KBM-7 (cell line): ENCODE results near the gene NDUFA5.
"Not testable (repeated sequence)": the region's sequence is repeated elsewhere in the genome, so short reads cannot be mapped to it uniquely, and the experiment has no call there.

Experiments used
- DNase-seq: peaks from one replicate; pipeline ENCODE4 v3.0.0-alpha.2; 2015
- in situ Hi-C: fragments of 300-500 bp; cut with MboI; formaldehyde crosslinking; loops from 2 replicates; pipeline ENCODE4 v1.14.3; 2020; ENCODE audit warnings: low sequenced_read_pairs, low pct_unique_long_range_greater_than_20kb, mixed read lengths

NDUFA5 gene

DNA sequence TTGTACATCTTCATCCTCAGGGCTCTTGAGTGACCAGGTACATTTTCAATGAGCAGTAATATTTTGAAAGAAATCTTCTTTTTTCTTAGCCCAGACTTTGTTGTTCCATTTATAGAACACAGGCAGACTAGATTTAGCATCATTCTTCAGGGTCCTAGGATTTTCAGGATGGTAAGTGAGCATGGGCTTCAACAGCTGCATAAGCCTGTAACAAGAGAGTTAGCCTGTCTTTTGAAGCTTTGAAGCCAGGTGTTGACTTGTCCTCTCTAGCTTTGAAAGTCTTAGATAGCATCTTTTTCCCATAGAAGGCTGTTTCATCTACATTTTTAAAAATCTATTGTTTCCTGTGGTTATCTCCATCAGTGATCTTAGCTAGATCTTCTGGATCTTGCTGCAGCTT lies 4.5 kb upstream of the NDUFA5 start:
- no peak for DNase-seq
- in situ Hi-C loops: no loop called here

DNA sequence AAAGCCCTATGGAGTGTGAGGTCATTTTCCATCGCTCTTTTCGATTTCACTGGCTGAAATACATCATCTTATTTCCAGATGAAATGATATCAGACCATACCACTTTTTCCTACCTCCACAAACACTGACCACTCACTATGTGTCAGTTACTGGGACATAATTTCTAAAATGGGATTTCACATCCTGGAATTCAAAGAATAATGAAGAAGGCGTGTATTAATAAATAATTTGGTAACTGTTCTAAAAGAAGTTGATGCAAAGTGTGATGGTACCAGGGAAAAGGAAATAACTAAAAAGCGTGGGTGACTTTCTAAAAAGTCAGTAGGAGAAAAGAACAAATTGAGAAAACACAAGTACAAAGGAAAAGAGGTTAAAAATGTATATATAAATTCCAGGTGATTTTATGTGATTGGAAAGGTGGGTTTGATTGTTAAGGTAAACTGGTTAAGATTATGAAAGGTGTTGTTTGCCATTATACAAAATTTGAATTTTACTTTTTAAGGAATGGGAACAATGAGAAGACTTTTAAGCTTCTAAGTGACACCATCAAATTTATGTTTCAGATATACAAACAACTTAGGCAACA lies 764 bp upstream of the NDUFA5 start:
- no peak for DNase-seq
- in situ Hi-C loops: no loop called here

DNA sequence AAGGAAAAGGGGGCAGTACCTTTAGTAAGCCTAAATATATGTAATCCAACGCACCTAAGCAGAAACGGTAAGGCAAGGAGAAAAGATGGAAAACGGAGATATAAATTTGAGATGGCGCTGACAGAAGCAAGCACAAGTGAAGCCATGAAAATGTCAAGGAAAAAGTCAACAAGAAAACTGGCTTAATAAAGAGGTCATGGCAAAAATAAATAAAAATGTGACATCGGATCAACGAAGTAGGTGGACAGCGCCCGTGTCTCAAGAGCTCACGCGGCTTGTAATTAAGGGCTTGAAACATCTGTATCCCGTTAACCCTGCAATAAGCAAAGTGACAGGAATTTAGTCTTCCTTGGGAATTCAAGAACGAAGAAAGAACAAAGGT lies 611 bp downstream of the NDUFA5 start:
- no peak for DNase-seq
- in situ Hi-C loops: no loop called here

DNA sequence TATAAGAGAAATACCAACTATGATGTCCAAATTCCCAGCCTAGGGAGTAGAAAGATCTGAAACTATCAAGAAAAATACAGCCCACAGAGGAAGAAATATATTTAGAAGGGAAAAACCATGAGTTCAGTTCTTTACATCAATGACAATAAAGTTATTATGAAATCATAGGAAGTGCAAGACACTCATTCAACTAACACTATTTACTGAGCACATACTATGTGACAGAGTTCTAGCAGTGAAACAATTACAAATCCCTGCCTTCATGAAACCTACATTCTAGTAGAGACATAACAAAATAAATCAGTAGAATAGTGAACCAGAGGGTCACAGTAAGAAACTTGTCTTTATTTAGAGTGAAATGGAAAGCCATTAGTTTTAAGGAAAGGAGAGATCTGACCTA lies 2.1 kb downstream of the NDUFA5 start:
- DNase-seq: no peak
- in situ Hi-C loops: no loop called here

DNA sequence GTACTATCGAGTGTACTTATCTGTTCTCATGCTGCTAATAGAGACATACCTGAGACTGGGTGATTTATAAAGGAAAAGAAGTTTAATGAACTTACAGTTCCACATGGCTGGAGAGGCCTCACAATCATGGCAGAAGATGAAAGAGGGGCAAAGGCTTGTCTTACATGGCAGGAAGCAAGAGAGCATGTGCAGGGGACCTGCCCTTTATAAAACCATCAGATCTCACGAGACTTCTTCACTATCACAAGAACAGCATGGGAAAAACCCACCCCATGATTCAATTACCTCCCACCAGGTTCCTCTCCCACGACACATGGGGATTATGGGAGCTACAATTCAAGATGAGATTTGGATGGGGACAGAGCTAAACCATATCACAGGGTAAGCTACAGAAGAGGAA lies 4.5 kb downstream of the NDUFA5 start:
- no peak for DNase-seq
- in situ Hi-C loops: no loop called here

DNA sequence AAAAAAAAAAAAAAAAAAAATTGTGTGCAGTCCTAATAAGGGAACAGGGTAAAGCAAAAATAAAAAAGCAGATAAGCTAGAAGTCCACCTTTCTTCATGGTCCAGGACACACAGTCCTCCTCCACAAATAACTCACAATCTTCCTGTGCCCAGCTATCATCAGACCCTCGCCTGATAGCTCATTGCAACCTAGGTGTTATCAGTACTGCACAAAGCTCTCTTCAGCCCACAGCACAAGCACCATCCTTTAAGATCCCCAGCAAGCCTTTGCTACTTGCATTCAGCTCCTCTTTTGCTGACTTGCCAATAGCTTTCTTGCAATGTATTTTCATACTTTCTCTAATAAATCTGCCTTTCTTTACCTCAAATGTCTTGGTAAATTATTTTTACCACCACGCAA lies 5.0 kb downstream of the NDUFA5 start:
- DNase-seq: no peak
- in situ Hi-C loops: no loop called here

DNA sequence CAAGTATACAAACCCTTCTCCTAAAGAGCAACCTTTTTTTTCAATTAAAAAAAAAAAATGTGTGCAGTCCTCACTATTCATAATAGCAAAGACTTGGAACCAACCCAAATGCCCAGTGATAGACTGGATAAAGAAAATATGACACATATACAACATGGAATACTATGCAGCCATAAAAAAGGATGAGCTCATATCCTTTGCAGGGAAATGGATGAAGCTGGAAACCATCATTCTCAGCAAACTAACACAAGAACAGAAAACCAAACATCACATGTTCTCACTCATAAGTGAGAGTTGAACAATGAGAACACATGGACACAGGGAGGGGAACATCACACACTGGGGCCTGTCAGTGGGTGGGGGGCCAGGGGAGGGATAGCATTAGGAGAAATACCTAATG lies 5.5 kb downstream of the NDUFA5 start:
- DNase-seq, in situ Hi-C loops: not testable (repeated sequence)

DNA sequence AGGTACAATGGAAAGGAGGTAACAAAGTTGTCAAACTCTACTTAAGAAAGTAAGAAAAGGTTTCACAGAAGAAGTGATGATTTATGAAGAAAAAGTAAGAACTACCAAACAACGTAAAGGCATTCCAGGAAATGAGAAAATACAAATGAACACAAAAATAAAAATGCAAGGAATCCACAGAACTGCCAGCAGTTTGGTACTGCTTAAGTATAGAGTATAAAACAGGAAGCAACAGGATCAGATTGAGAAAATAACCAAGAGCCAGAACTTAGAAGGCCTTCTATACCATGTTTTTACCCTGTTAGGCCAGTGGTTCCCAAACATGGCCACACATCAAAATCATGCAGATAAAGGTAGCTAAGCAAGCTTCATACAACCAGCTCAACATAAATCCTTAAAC lies 9.2 kb downstream of the NDUFA5 start:
- in situ Hi-C loops: no loop called here
- no peak for DNase-seq

DNA sequence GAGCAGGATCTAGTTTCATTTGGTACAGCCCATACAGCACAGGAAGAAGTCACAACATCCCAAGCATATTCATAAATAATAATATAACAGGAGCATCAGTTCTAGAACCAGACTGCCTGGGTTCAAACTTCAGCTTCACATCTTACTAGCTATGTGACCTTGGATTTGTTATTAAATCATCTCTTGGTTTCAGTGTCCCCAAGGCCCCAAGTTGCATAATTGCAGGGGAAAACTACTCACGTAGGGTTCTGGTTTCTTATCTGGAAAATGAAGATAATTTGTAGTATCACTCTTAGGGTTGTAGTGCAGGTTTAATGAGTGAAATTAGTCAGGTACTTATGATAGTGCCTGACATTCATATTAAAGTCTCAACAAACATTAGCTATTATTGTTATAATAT lies 17.7 kb downstream of the NDUFA5 start:
- DNase-seq: no peak
- in situ Hi-C loops: no loop called here

DNA sequence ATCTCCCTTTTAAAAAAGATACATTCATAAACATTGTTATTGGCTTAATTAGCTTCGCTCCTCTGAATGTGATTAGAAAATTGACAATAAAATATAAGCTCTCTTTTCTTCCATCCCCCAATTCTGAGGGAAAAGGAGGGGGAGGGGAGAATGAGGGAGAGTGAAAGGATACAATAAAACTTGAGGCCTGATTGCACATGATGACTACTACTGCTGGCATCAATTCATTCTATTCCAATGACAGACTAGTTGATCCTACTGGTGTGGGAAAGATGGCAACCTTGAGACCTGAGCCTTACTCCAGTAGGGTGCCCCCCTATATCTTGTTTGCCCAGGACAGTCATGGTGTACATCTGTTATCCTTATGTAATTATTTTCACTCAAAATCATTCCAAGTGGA lies 18.7 kb downstream of the NDUFA5 start:
- in situ Hi-C loops: no loop called here
- DNase-seq: no peak

DNA sequence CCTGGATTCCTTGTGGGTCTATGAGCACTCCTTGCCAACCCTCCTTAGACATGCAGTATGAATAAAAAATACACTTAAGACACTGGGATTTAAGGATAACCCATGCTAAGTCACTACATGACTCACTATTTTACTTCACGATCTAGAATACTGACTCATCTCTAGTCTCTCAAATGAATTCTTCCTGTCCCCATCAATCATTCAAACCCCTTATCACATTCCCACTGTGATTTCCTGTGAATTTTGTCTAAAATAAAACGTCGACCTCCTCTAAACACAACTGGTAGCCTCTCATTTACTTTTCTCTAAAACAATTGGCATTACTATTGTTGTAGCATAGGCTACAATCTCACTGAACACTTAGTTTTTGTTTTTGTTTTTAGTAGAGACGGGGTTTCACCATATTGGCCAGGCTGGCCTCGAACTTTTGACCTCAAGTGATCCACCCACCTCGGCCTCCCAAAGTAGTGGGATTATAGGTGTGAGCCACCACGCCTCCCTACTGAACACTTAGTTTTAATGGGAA lies 19.4 kb downstream of the NDUFA5 start:
- DNase-seq: no peak
- in situ Hi-C loops: no loop called here

DNA sequence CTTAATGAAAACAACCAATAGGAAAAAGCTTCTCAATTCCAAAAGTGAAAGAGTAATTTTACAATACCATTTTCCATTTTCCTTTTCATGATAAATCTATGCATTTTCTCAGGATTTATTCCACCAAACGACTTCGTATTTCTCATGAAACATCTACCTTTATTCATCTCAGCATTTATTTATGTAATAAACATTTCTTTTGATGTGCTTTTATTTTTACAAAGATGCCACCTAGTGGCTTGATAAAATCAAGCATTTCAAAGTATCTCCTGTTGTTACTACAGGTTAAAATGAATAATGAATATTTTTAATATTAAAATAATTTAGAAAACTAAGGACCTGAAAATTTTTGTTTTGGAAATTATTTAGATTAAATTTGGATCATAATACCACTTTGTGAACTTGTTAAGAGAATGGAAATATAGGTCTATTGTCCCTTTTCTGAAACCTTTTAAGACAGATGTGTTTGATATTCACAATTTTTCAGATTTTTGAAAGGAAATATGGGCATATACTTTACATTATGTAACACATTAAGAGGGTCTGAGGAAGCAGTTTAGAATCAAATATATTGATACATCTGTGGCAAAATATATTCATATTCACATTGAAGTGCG lies 20.5 kb downstream of the NDUFA5 start:
- DNase-seq: peak; percentile 35
- in situ Hi-C loops: no loop called here

DNA sequence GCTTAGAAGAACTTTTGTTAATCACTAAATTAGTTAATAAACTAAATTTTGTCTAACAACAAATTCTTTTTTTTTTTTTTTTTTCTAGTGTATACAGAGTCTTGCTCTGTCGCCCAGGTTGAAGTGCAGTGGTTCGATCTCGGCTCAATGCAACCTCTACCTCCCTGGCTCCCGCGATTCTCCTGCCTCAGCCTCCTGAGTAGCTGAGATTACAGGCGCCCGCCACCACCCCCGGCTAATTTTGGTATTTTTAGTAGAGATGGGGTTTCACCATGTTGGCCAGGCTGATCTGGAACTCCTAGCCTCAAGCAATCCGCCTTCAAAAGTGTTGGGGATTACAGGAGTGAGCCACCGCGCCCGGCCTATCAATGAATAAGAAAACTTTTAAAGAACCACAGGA lies 22.1 kb downstream of the NDUFA5 start:
- in situ Hi-C loops: no loop called here

DNA sequence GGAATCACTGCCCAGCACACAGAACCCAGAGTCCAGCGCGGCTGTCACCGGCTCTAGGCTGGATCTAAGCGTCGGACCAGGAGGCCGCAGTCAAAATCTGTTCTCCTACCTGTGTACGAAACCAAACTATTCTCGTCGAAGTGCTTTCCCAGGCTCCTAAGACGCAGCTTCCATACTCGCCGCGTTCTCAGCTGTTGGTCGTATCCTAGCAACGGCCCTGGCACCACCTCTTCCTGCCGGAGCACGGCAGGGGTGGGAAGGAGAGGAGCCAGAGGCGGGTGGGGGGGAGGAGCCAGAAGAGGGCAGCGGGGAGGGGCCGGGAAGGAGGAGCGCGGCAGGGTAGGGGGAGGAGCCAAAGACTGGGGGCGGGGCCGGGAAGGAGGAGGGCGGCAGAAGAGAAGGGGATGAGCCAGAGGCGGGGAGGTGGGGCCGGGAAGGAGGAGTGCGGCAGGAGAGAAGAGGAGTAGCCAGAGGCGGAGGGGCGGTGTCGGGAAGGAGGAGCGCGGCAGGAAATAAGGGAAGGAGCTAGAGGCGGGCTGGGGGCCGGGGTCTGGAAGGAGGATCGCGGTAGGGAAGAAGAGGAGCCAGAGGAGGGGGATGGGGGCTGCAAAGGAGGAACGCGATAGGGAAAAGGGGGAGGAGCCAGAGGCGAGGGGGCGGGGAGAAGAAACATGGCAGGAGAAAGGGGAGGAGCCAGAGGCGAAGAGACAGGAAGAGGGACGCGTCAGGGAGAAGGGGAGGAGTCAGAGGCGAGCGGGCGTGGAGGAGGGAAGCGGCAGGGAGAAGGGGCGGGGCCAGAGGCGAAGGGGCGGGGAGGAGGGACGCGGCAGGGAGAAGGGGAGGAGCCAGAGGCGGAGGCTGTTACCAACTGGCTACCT lies 23.0 kb downstream of the NDUFA5 start, which contains the start of gene IQUB:
IQUB (minus strand) TSS at position 213 of the 878 bp plus-strand sequence. CDS start 22,255 bp downstream, outside the sequence.
- peak; percentile 91 for DNase-seq
- in situ Hi-C loops: no loop called here

More for the DNA sequence above, 22.1 kb downstream of the NDUFA5 start:
- DNase-seq: no peak

DNA sequence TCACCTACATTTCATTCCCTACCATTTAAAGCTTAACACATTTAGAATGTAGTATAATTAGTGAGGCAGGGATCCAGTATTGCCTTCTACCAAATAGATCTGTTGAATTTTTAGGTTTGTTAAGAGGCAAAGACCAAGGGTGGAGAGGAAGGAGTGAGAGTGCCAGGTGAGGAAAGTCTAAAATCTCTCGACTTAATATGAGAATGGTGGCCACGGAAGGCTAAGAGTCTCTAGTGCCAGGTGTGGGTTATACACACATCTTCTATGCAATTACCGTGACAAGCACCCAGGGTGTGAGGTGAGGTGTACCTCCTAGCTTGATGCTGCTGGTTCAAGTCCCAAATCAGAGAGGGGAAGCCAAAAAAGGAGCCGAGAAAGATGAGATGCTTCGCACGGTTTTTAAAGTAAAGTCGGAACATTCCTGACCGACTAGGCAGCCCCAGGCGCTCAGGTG lies 23.7 kb downstream of the NDUFA5 start:
- in situ Hi-C loops: no loop called here
- no peak for DNase-seq

DNA sequence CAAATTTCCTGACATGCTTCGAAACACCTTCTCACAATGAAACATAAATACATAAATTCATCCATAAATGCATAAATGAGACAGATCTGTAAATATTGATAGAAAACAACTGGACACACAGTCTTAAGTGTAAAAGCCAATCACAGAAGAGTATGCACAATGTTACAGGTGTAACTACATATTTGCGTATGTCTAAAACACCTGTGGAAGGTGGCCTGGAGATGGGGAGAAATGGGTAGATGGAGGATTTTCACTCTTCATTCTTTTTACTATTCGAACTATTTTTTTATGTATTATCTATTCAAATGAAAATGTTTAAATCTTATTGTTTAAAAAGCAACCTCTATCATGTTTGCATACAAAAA lies 24.1 kb downstream of the NDUFA5 start:
- in situ Hi-C loops: no loop called here
- no peak for DNase-seq

DNA sequence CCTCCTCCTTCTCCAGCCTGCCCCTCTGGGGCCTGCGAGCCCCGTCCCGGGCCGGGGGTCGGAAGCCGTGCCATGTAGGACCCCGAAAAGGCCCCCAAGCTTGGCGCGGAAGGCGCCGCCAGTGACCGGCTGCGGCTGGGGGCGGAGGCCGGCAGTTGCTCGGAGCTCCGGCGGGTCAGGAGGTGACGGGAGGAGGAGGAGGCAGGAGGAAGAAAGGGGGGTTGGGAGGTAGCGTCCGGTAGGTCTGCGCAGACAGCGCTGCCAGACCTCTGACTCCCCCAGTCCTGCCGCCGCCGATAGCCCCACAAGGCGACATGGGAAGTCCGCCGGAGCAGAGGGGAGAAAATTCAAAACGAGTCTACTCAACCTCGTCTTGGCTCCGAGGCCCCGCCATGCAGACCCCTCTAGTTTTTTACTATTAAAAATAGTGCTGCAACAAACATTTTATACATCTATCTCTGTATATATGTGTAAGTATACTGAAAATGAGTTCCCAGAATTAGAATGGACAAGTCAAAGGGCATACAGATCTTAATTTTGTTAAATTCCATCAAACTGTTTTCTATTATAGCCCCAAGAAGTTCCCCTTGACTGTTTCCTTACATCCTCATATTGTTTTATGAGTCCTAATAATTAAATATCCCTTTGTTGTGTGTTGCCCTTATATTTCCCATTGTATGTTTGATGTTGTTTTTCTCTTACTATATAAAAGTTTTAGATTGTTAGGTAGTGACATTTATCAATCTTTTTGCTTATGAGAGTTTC lies 24.6 kb downstream of the NDUFA5 start:
- peak; percentile 48 for DNase-seq
- in situ Hi-C loops: not testable (repeated sequence)

DNA sequence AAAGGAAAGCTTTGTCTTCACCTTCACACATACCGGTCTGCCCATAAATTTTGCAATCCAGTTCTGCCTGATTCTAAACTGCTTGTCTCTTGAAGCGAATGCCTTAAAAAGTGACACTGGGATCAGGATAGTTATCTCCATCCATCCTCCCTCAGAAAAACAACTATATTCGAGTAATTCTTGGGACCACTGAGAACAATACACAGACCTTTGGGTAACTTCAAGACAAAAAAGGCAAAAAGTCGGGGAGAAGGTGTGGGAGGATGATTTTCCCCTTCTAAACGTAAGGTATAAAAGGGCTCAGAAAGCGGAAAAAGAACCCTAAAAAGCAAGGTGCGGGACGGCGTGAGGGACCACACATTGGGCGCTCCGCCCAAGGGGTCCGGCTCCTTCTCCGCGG lies 25.3 kb downstream of the NDUFA5 start:
- in situ Hi-C loops, DNase-seq: not testable (repeated sequence)

DNA sequence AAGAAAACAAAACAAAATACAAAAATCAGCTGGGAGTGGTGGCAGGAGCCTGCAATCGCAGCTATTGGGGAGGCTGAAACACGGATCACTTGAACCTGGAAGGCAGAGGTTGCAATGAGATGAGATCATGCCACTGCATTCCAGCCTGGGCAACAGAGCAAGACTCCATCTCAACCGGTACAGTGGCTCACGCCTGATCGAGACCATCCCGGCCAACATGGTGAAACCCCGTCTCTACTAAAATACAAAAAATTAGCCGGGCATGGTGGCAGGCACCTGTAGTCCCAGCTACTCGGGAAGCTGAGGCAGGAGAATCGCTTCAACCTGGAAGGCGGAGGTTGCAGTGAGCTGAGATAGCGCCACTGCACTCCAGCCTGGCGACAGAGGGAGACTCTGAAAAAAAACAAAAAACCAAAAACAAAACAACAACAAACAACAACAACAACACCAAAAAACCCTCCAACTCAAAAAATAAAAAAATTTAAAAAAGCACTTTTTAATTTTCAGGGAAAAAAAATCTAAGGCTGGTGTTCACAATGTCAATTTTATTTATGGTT lies 27.5 kb downstream of the NDUFA5 start:
- in situ Hi-C loops, DNase-seq: not testable (repeated sequence)
